Middle frontal gyrus (tissue), 1 donor: ENCODE results near the gene ITIH4.
A peak's percentile ranks its signal among the peaks of the same experiment; 100 is the strongest.

Experiments used
- DNase-seq: peaks from one replicate; pipeline ENCODE4 v3.0.0-alpha.2; 2015; ENCODE audit warnings: low spot score; ENCODE audit errors: extremely low spot score

The ITIH4 gene

GRCh38 chr3:52849656-52850055, 19.2 kb upstream of the ITIH4 start:
- DNase-seq: no peak

GRCh38 chr3:52848617-52849016, 18.1 kb upstream of the ITIH4 start:
- DNase-seq: no peak

- DNase-seq: no peak
Observed at GRCh38 chr3:52847726-52848125, 17.3 kb upstream of the ITIH4 start.

GRCh38 chr3:52847241-52847640, 16.8 kb upstream of the ITIH4 start:
- DNase-seq: no peak

- DNase-seq: no peak
Observed at GRCh38 chr3:52846432-52846965, 16.0 kb upstream of the ITIH4 start.

- DNase-seq: no peak
Observed at GRCh38 chr3:52845691-52846431, 15.4 kb upstream of the ITIH4 start.

- peak; percentile 14 for DNase-seq
Observed at GRCh38 chr3:52845157-52845556, 14.7 kb upstream of the ITIH4 start.

- DNase-seq: no peak
Observed at GRCh38 chr3:52844290-52844975, 14.0 kb upstream of the ITIH4 start.

GRCh38 chr3:52843881-52844280, 13.4 kb upstream of the ITIH4 start:
- DNase-seq: no peak

GRCh38 chr3:52843108-52843865, 12.8 kb upstream of the ITIH4 start:
- no peak for DNase-seq

GRCh38 chr3:52842424-52842823, 12.0 kb upstream of the ITIH4 start:
- no peak for DNase-seq

- DNase-seq: no peak
Observed at GRCh38 chr3:52841981-52842340, 11.5 kb upstream of the ITIH4 start.

- no peak for DNase-seq
Observed at GRCh38 chr3:52841211-52841980, 10.9 kb upstream of the ITIH4 start.

GRCh38 chr3:52839892-52840545, 9.5 kb upstream of the ITIH4 start:
- DNase-seq: no peak

GRCh38 chr3:52839268-52839575, 8.8 kb upstream of the ITIH4 start:
- DNase-seq: no peak

GRCh38 chr3:52838561-52839267, 8.2 kb upstream of the ITIH4 start:
- no peak for DNase-seq

- no peak for DNase-seq
Observed at GRCh38 chr3:52836986-52837385, 6.5 kb upstream of the ITIH4 start.

- DNase-seq: no peak
Observed at GRCh38 chr3:52836471-52836845, 6.0 kb upstream of the ITIH4 start.

- DNase-seq: no peak
Observed at GRCh38 chr3:52835766-52836470, 5.4 kb upstream of the ITIH4 start.
